NCI-H146 treated with DMSO at 0.1 percent for 48 hours (cell line): ENCODE data around the gene GABBR2.

Experiments used
- DNase-seq: peaks from one replicate; lab custom pipeline; 2025; ENCODE audit not compliant: unreplicated experiment; lab: John Stamatoyannopoulos, UW

Gene GABBR2

DNA sequence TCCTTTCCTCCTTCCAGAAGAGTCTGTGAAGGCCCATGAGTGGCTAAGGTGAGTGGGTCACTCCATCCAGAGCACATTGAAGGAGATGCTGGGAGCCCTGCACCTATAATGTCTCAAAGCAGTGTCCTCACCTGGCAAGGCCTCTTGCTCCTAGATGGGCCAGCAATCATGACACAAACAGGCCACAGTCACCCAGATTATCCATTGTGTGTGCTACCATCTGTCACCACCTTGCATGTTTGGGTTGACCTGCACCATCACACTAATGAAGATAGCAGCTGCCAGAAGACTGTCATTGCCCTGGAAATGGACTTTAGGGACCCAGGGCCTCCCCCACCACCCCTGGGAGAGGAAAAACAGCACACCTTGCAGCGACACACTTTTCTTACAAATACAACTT lies 69.6 kb downstream of the GABBR2 start:
- no peak for DNase-seq

DNA sequence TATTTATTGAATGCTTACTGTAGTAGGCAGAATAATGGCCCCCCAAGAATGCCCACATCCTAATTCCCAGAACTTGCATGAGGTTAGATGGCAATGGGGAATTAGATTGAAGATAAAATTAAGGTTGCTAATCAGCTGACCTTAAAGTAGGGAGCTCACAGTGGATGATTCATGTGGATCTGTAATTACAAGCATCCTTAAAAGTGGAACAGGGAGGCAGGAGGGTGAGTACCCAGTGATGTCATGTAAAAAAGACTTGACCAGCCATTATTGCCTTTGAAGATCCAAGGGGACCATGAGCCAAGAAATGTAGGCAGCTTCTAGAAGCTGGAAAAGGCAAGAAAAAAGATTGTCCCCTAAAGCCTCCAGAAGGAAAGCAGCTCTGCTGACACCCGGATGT lies 71.4 kb downstream of the GABBR2 start:
- DNase-seq = no peak

DNA sequence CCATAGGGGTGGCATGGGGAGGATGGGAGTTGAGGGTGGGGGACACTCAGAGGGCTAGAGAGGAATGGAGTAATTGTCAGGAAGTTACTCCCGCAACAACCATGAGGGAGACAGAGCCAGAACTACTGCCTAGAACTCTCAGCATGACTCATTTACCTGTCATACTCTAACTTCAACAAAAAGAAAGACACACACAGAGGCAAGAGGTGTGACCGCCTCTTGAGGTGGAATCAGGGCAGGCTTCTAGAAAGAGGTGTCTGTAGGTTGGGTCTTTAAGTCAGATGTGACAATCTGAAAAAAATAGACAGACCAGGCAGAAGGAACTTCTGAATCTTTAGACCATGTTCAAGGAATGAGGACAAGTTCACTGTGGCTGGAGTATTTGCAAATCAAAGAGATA lies 73.4 kb downstream of the GABBR2 start:
- no peak for DNase-seq

DNA sequence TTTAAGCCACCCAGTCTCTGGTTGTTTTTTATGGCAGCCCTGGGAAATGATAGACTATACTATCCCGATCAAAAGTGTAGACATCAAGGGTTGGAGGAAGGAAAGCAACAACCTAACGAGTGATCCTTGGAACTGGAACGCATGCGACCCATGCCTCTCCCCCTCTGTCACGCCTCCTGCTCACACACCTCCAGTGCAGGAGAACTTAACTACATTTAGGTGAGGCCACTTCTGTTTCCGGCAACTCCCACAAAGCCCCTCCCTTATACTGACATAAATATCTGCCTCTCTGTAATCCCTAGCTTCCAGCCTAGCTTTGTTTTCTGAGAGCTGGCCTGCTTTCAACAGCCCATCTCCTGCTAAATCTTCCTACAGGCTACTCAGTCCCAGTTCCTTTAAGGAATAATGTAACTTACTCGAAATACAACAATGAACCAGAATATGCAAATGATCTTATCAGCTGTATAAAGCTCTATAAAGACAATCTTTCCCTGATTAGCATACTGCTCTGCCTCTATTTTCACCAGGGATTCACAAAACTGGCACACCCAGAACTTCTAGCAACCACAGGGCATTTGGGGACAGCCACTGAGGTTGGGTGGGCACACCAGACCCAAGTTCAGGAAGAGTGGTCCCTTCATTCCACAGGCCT lies 73.9 kb downstream of the GABBR2 start:
- DNase-seq = no peak

GRCh38 chr9:98632839-98633238 lies 75.9 kb downstream of the GABBR2 start:
- no peak for DNase-seq

- DNase-seq = no peak
These were observed 81.4 kb downstream of the GABBR2 start for GRCh38 chr9:98627296-98627695.

GRCh38 chr9:98625728-98626127 lies 83.0 kb downstream of the GABBR2 start:
- DNase-seq = no peak

DNA sequence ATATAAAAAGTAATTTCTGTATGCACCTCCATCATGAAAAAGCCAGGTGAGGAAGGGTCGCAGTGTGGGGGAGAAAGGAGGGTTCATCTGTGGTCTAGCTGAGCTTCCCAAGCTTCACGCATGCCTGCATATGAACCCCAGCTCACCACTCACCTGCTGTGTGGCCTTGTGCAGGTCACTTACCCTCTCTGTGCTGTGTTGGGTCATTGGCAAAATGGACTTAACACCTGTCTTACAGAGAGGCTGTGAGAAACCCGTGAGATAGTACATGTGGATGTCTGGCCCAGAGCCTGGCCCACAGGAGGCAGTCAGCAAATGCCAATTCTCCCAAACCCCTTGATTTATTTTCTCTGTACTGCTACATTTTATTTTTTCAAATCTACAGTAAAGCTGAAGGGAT lies 88.9 kb downstream of the GABBR2 start:
- DNase-seq = no peak

DNA sequence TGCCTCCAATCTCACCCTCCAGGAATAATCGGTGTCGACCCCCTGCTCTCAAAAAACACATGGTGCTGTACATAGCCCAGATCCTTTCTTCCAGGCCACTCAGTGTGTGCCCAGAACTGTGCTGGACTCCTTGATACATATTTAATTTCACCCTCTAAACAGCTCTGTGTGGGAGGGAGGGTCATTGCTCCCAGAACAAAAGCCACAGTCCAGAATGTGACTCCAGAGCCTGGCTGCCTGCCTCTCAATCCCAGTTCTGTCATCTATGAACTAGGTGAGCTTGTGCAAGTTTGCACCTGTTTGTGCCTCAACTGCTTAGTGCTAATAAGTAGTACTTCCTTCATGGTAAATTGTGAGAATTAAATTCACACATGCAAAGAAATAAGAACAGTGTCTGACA lies 93.1 kb downstream of the GABBR2 start:
- DNase-seq = no peak

GRCh38 chr9:98614941-98615340 lies 93.8 kb downstream of the GABBR2 start:
- DNase-seq = no peak

GRCh38 chr9:98612061-98612752 lies 96.5 kb downstream of the GABBR2 start:
- no peak for DNase-seq

DNA sequence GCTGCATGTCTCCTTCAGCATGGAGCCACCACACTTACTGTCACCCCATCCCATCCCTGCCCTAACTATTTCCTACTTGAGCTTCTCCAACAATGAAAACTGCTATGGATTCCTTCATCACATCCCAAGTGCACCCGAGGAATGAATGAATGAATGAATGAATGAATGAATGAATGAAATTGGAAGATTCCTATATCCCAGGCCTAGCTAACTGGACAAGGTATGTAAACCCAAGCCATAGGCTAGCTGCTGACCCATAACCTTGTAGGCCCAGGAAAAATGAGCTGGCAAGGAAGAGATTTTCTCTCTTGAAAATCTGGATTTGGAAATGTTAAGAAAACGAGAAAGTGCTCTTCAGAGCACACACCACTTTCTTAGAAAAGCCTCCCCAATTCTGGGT lies 97.4 kb downstream of the GABBR2 start:
- DNase-seq = no peak

DNA sequence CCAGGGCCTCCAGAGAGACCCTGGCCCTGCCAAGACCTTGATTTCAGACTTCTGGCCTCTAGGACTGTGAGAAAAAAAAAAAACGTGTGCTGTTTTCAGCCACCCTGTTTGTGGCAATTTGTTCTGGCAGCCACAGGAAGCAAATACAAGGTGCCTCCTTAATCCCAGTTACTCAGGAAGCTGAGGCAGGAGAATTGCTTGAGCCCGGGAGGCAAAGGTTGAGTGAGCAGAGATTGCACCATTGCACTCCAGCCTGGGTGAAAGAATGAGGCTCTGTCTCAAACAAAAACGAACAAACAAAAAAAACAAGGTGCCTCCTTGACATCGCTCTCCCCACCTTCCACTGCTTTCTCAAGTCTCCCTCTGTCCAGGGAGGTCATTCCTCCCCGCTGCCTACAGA lies 98.0 kb downstream of the GABBR2 start:
- no peak for DNase-seq

DNA sequence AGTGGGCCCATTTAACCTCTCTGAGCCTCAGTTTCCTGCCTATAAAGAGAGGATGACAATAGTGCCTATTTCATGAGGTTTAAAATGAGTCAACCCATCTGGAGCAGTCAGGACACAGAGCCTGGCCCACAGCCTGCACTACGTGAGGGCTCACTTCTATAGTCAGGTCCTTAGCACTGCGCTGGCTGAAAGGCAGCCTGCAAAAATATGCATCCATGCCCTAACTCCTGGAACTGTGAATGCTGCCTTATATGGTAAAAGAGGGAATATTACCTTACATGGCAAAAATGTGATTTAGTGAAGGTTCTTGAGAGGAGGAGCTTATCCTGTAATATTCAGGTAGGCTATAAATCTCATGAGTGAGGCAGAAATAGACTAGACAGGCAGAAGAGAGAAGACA lies 98.5 kb downstream of the GABBR2 start:
- no peak for DNase-seq

DNA sequence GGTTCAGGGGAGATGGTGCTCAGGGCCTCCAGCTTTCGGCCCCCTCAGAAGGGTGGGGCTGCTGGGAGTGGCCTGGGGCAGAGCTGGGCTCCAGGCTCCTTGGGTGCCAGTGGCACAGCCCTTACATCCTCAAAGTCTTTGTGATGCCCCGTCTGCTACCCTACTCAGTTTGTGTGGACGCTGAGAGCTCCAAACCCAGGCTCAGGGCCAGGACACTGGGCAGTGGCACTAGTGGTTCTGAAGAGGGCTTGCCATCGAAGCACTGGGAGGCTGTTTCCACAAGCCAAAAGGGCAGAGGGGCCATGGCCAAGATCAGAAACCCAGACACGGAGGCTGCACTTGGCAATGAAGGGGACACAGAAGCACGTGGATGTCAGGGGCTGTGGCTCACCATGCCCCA lies 99.1 kb downstream of the GABBR2 start:
- no peak for DNase-seq

DNA sequence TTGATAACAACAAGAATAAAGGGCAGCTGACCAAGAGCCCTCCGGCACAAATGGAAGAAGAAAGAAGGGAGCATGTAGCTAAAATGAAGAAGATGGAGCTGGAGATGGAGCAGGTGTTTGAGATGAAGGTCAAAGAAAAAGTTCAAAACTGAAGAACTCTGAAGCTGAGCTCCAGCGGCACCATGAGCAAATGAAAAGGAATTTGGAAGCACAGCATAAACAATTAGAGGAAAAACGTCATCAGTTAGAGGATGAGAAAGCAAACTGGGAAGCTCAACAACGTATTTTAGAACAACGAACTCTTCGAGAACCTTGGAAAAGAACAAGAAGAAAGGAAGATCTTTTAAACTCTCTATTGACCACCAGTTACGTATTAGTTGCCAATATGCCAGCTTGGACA lies 100.9 kb downstream of the GABBR2 start:
- no peak for DNase-seq

DNA sequence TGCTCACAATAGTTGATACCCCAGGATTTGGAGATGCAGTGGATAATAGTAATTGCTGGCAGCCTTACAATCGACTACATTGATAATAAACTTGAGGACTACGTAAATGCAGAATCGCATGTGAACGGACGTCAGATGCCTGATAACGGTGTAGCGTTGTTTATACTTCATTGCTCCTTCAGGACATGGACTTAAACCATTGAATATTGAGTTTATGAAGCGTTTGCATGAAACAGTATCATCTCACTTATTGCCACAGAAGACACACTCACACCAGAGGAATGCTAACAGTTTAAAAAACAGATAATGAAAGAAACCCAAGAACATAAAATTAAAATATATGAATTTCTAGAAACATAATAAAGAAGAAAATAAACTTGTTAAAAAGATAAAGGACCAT lies 101.6 kb downstream of the GABBR2 start:
- DNase-seq = no peak

DNA sequence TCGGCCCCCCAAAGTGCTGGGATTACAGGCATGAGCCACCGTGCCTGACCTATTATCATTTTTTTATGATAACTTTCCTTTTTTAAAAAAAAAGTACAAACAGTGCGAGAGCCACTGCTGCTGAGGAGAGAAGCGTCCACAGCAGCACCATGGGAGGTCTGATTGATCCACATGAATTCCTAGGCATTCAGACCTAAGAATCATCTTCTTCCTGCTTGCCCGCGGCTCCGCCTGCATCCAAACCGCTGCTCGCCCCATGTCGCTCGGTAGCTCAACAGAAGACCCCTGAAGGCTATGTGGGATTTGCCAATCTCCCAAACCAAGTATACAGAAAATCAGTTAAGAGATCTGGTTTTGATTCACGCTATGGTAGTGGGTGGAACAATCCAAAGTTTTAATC lies 102.0 kb downstream of the GABBR2 start:
- no peak for DNase-seq

GRCh38 chr9:98605116-98605515 lies 103.6 kb downstream of the GABBR2 start:
- DNase-seq = no peak

DNA sequence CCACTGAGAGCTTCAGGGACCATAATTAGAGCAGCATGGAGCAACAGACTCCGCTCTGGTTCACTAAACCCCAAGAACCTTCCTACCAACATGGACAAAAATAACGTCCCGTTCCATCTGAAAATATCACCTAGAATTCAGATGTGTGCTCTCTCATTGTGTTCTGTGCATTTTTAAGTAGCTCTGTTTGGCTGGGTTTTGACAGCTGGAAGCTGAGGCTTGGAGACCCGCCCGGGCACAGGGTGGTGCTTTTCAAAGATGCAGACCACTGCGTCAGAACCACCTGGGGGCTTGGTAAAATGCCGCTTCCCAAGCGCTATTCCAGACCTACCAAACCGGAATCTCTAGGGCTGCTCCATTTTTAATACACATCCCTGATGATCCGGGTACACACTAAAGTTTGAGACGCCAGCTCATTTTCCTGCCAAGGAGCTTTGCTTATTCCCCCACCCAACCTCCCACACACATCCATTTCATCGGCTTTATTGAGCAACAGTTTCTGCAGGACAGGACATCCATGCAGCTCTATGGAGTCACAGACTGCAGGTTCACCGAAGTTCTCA lies 104.8 kb downstream of the GABBR2 start:
- no peak for DNase-seq

GRCh38 chr9:98602839-98603500 lies 105.8 kb downstream of the GABBR2 start:
- DNase-seq = no peak

- no peak for DNase-seq
These were observed 108.1 kb downstream of the GABBR2 start for GRCh38 chr9:98600631-98601030.
